CD14-positive monocyte (primary cell): ENCODE data around the gene ZFHX2. TPM values are rescaled to one million over a fixed set of nuclear protein-coding genes. Genes with fewer than 3 reads are reported as not detected.

Experiments
- DNase-seq, 3 donors: peaks; one replicate each; pipeline ENCODE4 v3.0.0-alpha.2; 2011 to 2022
- H2AFZ ChIP-seq: 2 replicates; pipeline ENCODE4 v1.6.0; 2012; ENCODE audit warnings: mild to moderate bottlenecking, low read depth, low read length, inconsistent platforms; ENCODE audit not compliant: insufficient read depth, poor library complexity, severe bottlenecking
- H3K27ac ChIP-seq, 2 donors: 1 replicate in 1 of 2; 2 replicates in 1 of 2; pipeline ENCODE4 v1.5.1; 2012 to 2013; ENCODE audit warnings: low read length in 2 of 2, control low read depth in 1 of 2, inconsistent platforms in 1 of 2, low read depth in 1 of 2, mild to moderate bottlenecking in 1 of 2
- H3K27me3 ChIP-seq, 2 donors: one replicate each; pipeline versions ENCODE4 v1.6.0 to v1.6.1; 2011 to 2013; ENCODE audit warnings: low read length in 2 of 2; ENCODE audit not compliant: control insufficient read depth in 2 of 2, insufficient read depth in 2 of 2
- H3K36me3 ChIP-seq, 2 donors: replicated peaks in 1 of 2; 1 replicate in 1 of 2; 2 replicates in 1 of 2; pipeline versions ENCODE4 v1.5.1 to v1.6.1; 2012 to 2013; ENCODE audit warnings: low read length in 2 of 2, control low read depth in 1 of 2, inconsistent platforms in 1 of 2, mild to moderate bottlenecking in 1 of 2; ENCODE audit not compliant: insufficient read depth in 2 of 2, control insufficient read depth in 1 of 2
- H3K4me1 ChIP-seq, 2 donors: 1 replicate in 1 of 2; 2 replicates in 1 of 2; pipeline versions ENCODE4 v1.5.1 to v1.6.1; 2012 to 2013; ENCODE audit warnings: low read length in 2 of 2, control low read depth in 1 of 2, inconsistent platforms in 1 of 2, mild to moderate bottlenecking in 1 of 2, moderate library complexity in 1 of 2; ENCODE audit not compliant: insufficient read depth in 2 of 2, control insufficient read depth in 1 of 2
- H3K4me2 ChIP-seq: replicated peaks from 2 replicates; pipeline ENCODE3; 2012; ENCODE audit warnings: low read length, moderate library complexity, mild to moderate bottlenecking; ENCODE audit not compliant: poor library complexity, severe bottlenecking; ENCODE audit errors: extremely low read depth
- H3K4me3 ChIP-seq, 3 experiments: fragments of 200-600 bp in 1 of 3; sonication (generic) in 1 of 3; replicated peaks in 1 of 3; 1 replicate in 2 of 3; 2 replicates in 1 of 3; pipeline ENCODE4 v1.5.1; 2011 to 2013; ENCODE audit warnings: low read length in 3 of 3, mild to moderate bottlenecking in 3 of 3, control low read depth in 2 of 3, low read depth in 2 of 3, inconsistent platforms in 1 of 3, moderate library complexity in 1 of 3
- H3K79me2 ChIP-seq: 2 replicates; pipeline ENCODE4 v1.6.0; 2012; ENCODE audit warnings: mild to moderate bottlenecking, control low read depth, inconsistent platforms, low read length, moderate library complexity; ENCODE audit not compliant: insufficient read depth
- H3K9ac ChIP-seq: 2 replicates; pipeline ENCODE4 v1.6.0; 2017; ENCODE audit warnings: low read length, mild to moderate bottlenecking; ENCODE audit not compliant: insufficient read depth, poor library complexity, severe bottlenecking
- H3K9me3 ChIP-seq, 2 donors: replicated peaks in 1 of 2; 1 replicate in 1 of 2; 2 replicates in 1 of 2; pipeline versions ENCODE4 v1.5.1 to v1.6.1; 2012 to 2013; ENCODE audit warnings: low read length in 2 of 2, control low read depth in 1 of 2; ENCODE audit not compliant: control insufficient read depth in 1 of 2, insufficient read depth in 1 of 2
- H4K20me1 ChIP-seq: 2 replicates; pipeline ENCODE4 v1.6.0; 2012; ENCODE audit warnings: mild to moderate bottlenecking, low read length, control low read depth, moderate library complexity; ENCODE audit not compliant: insufficient read depth
- H3K27ac Mint-ChIP-seq, 7 donors: one replicate each; pipeline ENCODE4 v1.8.0; 2020; ENCODE audit warnings: mild to moderate bottlenecking in 7 of 7, mixed read lengths in 7 of 7, moderate library complexity in 6 of 7, inconsistent platforms in 2 of 7
- H3K27me3 Mint-ChIP-seq, 3 donors: one replicate each; pipeline ENCODE4 v1.8.0; 2021 to 2022; ENCODE audit warnings: low read depth in 3 of 3, mild to moderate bottlenecking in 3 of 3, mixed read lengths in 3 of 3, moderate library complexity in 3 of 3, inconsistent platforms in 1 of 3
- H3K36me3 Mint-ChIP-seq, 2 donors: one replicate each; pipeline ENCODE4 v1.8.0; 2020; ENCODE audit warnings: mixed read lengths in 2 of 2, inconsistent platforms in 1 of 2, mild to moderate bottlenecking in 1 of 2
- H3K4me1 Mint-ChIP-seq: one replicate; pipeline ENCODE4 v1.8.0; 2020; ENCODE audit warnings: mild to moderate bottlenecking, mixed read lengths
- H3K4me3 Mint-ChIP-seq, 2 donors: one replicate each; pipeline ENCODE4 v1.8.0; 2020; ENCODE audit warnings: mild to moderate bottlenecking in 2 of 2, mixed read lengths in 2 of 2, moderate library complexity in 1 of 2
- H3K9me3 Mint-ChIP-seq, 7 donors: one replicate each; pipeline ENCODE4 v1.8.0; 2020 to 2022; ENCODE audit warnings: mixed read lengths in 7 of 7, mild to moderate bottlenecking in 6 of 7, moderate library complexity in 6 of 7, inconsistent platforms in 2 of 7
- WGBS: methylation state at CpG from one replicate; pipeline ENCODE4 v1.1.5; 2013; ENCODE audit warnings: missing lambda C conversion rate; ENCODE audit not compliant: insufficient coverage; 5-methylcytosine and 5-hydroxymethylcytosine counted together
- intact Hi-C, 2 donors: fragments of 100-400 bp; cut with micrococcal nuclease; formaldehyde crosslinking; loops; one replicate each; pipeline versions ENCODE4 v1.15.0 to v1.15.1; 2023
- polyA plus RNA-seq, 3 donors: library from polyadenylated mRNA; depleted of rRNA in 1 of 3; unstranded in 2 of 3; stranded (reverse) in 1 of 3; fragments of 300-500 nt in 2 of 3; fragments of >200 nt in 1 of 3; fragmentation: Illumina TruSeq in 2 of 3; gene quantifications; 1 replicate in 2 of 3; 2 replicates in 1 of 3; pipeline ENCODE4 v1.2.3, GENCODE V29; 2012 to 2021
- TF ChIP-seq, protein P1 (sequence below): fragments of 200-600 bp; IDR thresholded peaks from one replicate; pipeline ENCODE4 v1.8.0; 2022; ENCODE audit warnings: antibody characterized with exemption, mild to moderate bottlenecking

Gene ZFHX2
- polyA plus RNA-seq, 3 donors: 0.01 to 0.07 TPM; not detected in 1

DNA sequence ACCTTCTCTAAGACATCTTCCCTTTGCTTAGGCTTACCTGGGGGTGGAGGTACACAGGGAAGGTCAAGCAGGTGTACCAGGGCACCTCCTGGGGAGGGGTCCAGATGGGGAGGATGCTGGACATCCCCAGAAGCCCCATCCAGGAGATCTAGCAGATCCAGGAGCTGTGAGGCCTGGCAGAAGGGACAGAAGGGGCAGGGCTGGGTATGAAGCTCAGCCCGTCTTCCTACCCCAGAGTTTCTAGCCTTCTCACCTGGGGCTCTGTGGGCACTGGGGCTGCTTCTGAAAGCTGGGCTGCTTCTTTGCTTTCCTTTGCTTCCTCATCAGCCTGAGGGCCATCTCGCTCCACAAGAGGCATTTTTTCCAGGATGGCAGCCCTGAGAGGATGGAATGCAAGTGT is 9.7 kb upstream of the ZFHX2 start:
- H3K4me1 ChIP-seq: peaks cover 26 to 33% of the 10 kb centered on the region in 2 donors
- no peak overlapping the region for H3K4me2 ChIP-seq

GRCh38 chr14:23559926-23560520 is 8.5 kb upstream of the ZFHX2 start:
- no peak overlapping the region for H3K4me2 ChIP-seq
- Mint-ChIP-seq H3K27ac (peak overlapping the region in 1 of 7 donors; percentile 71), H3K9me3 (no peaks in the 10 kb centered on the region), H3K4me1 (peaks cover 34% of the 10 kb centered on the region), H3K4me3 (no peak overlapping the region), H3K27me3 (peaks cover 0 to 1% (median 0%) of the 10 kb centered on the region in 3 donors), H3K36me3 (peaks cover 53 to 68% of the 10 kb centered on the region in 2 donors)
- peaks cover 54 to 70% of the 10 kb centered on the region in 2 donors for H3K36me3 ChIP-seq
- peaks cover 26 to 36% of the 10 kb centered on the region in 2 donors for H3K4me1 ChIP-seq
- peaks cover 24% of the 10 kb centered on the region for H4K20me1 ChIP-seq
- DNase-seq: no peak
- H3K9me3 ChIP-seq: no peaks in the 10 kb centered on the region
- WGBS: 86% methylated on average over 2 of the region's 3 CpGs
- H3K4me3 ChIP-seq: no peak overlapping the region
- H3K27me3 ChIP-seq: no peaks in the 10 kb centered on the region
- no peak overlapping the region for H3K9ac ChIP-seq
- peak overlapping the region in 1 of 2 donors; percentile 32 for H3K27ac ChIP-seq
- H3K79me2 ChIP-seq: peaks cover 18% of the 10 kb centered on the region
- H2AFZ ChIP-seq: no peak overlapping the region
- TF ChIP-seq, protein P1, sequence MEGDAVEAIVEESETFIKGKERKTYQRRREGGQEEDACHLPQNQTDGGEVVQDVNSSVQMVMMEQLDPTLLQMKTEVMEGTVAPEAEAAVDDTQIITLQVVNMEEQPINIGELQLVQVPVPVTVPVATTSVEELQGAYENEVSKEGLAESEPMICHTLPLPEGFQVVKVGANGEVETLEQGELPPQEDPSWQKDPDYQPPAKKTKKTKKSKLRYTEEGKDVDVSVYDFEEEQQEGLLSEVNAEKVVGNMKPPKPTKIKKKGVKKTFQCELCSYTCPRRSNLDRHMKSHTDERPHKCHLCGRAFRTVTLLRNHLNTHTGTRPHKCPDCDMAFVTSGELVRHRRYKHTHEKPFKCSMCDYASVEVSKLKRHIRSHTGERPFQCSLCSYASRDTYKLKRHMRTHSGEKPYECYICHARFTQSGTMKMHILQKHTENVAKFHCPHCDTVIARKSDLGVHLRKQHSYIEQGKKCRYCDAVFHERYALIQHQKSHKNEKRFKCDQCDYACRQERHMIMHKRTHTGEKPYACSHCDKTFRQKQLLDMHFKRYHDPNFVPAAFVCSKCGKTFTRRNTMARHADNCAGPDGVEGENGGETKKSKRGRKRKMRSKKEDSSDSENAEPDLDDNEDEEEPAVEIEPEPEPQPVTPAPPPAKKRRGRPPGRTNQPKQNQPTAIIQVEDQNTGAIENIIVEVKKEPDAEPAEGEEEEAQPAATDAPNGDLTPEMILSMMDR: no peak
- intact Hi-C loops: loop anchor here in 1 of 2 donors (5.0 to 10.0 kb wide), 2 partner anchors 83 to 235 kb away; partner anchors contain the start of gene PABPN1

More for the DNA sequence above, 9.7 kb upstream of the ZFHX2 start:
- Histone ChIP-seq H3K36me3 (peaks cover 64 to 81% of the 10 kb centered on the region in 2 donors), H3K79me2 (peaks cover 17% of the 10 kb centered on the region), H3K9me3 (no peaks in the 10 kb centered on the region), H4K20me1 (peaks cover 31% of the 10 kb centered on the region), H3K27ac (no peak overlapping the region), H2AFZ (no peak overlapping the region), H3K9ac (no peak overlapping the region), H3K4me3 (no peak overlapping the region), H3K27me3 (no peaks in the 10 kb centered on the region)
- peak overlapping the region in 2 of 7 donors; percentile 5 to 73 for H3K27ac Mint-ChIP-seq
- TF ChIP-seq, protein P1: no peak
- H3K9me3 Mint-ChIP-seq: no peaks in the 10 kb centered on the region
- peaks cover 0 to 1% (median 0%) of the 10 kb centered on the region in 3 donors for H3K27me3 Mint-ChIP-seq
- intact Hi-C loops: loop anchor here in 1 of 2 donors (5.0 to 10.0 kb wide), 2 partner anchors 84 to 236 kb away; partner anchors contain the start of gene PABPN1
- H3K4me3 Mint-ChIP-seq: no peak overlapping the region
- peaks cover 37% of the 10 kb centered on the region for H3K4me1 Mint-ChIP-seq
- DNase-seq: no peak
- 90% methylated on average over 2 of the region's 2 CpGs for WGBS
- H3K36me3 Mint-ChIP-seq: peaks cover 60 to 81% of the 10 kb centered on the region in 2 donors
